Ovary (tissue), 3 donors: ENCODE results near the gene CXCR4.

ENCODE experiments used
- EP300 ChIP-seq: sonication (generic); formaldehyde crosslinking; IDR thresholded peaks from one replicate; pipeline ENCODE4 v1.6.1; 2017; ENCODE audit warnings: antibody characterized with exemption
- POLR2A ChIP-seq: fragments of 450-650 bp; IDR thresholded peaks from one replicate; pipeline ENCODE4 v1.6.1; 2017; ENCODE audit warnings: antibody characterized with exemption, mild to moderate bottlenecking, moderate library complexity
- TF ChIP-seq, protein P1 (sequence below), 3 donors: fragments of 450-650 bp in 2 of 3; fragments of 200-600 bp in 1 of 3; IDR thresholded peaks; one replicate each; pipeline versions ENCODE4 v1.5.1 to v1.8.0; 2016 to 2022; ENCODE audit warnings: antibody characterized with exemption in 3 of 3, mild to moderate bottlenecking in 1 of 3
- donor health status: DM: no; HTN: no; CAD: no.

DNA sequence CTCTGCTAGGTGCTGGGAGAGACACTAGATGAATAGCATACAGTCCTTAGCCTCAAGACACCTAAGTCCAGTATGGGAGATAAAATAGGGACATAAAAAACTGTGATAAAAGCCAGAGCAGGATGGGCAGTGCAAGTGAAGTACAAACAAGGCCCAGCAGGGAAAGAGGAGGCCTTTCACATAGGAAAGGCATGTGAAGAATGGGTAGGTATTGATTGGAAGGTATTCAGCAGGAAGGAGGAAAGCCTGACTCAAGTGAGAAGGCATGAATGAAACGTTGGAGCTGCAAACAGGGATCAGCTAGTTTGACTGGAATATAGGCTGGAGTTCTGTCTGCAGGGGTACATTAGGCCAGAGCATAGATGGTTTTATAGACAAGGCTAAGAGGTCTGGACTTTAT, 11.0 kb upstream of the CXCR4 start:
- TF ChIP-seq, protein P1, sequence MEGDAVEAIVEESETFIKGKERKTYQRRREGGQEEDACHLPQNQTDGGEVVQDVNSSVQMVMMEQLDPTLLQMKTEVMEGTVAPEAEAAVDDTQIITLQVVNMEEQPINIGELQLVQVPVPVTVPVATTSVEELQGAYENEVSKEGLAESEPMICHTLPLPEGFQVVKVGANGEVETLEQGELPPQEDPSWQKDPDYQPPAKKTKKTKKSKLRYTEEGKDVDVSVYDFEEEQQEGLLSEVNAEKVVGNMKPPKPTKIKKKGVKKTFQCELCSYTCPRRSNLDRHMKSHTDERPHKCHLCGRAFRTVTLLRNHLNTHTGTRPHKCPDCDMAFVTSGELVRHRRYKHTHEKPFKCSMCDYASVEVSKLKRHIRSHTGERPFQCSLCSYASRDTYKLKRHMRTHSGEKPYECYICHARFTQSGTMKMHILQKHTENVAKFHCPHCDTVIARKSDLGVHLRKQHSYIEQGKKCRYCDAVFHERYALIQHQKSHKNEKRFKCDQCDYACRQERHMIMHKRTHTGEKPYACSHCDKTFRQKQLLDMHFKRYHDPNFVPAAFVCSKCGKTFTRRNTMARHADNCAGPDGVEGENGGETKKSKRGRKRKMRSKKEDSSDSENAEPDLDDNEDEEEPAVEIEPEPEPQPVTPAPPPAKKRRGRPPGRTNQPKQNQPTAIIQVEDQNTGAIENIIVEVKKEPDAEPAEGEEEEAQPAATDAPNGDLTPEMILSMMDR (IDR thresholded peaks at IDR 0.05), result no peak
- TF ChIP-seq POLR2A, result no peak
- no peak for TF ChIP-seq EP300
